HG03457 (cell line): Measurements from ENCODE around the gene FARS2.

Source experiments
- ATAC-seq: cut with Tn5 transposase; IDR thresholded peaks from one replicate; pipeline ENCODE4 v1.9.1; 2021; ENCODE audit warnings: moderate number of reproducible peaks; ENCODE audit not compliant: unreplicated experiment

The FARS2 gene

DNA sequence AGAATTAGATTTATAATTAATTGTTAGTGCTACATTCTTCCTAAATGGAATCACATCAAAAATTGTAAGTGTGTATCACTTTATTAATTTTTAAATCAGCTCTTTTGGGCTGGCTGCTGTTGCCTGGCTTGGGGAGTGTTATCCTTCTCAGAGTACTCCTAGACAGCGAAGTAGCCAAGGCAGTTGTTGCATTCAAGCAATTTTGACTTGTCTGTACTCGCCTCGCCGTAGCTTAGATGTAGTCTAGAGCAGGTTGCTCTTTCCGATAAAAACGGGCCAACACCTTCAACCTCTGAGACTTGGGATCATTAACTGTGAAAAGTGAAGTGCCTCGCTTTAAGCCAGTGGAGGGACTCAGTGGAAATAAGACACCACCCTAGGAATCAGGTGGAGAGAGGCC, 151.3 kb downstream of the FARS2 start:
- no peak for ATAC-seq

GRCh38 chr6:5416250-5416649, 154.9 kb downstream of the FARS2 start:
- ATAC-seq, result no peak

DNA sequence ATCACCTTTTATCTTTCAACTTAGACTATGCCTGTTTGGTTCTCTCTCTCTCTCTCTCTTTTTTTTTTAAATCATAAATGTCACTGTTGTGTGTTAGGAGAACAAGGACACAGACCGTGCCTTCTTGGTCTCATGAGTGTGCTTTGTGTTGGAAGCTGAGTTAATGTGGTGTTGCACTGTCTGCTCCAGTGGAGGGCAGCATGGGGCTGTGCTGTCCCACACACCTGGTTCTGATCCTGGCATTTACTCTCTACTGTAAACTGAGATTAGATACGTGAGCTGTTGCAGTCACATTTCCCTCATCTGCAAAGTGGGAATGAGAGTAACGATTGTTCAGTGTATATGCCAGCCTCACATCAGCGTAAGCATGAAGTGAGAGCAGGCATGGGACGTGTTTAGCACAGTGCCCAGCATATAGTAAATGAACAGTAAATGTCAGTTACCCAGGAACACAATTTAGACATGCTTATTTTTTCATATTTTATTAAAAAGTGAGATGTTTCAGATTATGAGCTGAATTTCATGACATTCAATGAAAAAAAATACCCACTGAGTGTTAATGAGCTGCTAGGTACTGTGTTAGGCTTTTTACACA, 161.1 kb downstream of the FARS2 start:
- ATAC-seq, result no peak

- ATAC-seq, result no peak
These were observed 161.9 kb downstream of the FARS2 start for GRCh38 chr6:5423251-5423650.

DNA sequence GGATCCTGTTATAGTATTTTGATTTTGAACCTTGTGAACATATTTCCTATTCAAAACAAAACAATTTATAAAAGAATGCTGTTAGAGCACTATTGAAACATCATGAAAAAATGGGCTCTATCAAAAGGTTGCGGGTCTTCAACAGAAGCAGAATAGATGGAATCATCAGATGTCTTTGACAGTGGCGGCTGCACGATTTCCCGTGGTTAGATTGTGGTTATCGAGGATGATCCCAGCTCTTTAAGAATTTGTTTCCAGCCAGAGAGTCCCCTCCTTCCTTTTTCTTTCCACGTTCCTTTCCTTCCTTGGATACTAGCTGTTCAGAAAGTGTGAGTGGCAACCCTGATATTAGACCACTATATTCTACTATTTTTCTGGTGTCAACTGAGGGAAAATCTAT, 163.4 kb downstream of the FARS2 start:
- ATAC-seq, result no peak

DNA sequence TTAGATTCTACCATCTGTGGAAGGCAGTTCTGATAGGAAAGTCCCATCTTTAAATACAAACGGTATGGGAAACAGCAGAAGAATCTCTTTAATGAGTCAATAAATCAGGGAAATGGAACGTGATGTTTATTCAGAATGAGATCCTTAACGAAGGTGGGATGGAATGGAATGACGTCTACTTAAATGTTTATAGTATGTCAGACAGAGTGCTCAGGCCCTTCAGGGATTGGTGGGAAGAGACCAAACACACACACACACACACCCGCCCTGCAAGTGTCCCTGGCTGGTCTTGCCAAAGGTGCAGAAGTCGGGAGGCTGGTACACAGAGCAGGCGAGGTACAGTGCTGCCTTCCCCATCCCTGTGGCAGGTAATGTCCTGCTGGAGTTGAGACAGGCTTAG, 164.0 kb downstream of the FARS2 start:
- no peak for ATAC-seq

DNA sequence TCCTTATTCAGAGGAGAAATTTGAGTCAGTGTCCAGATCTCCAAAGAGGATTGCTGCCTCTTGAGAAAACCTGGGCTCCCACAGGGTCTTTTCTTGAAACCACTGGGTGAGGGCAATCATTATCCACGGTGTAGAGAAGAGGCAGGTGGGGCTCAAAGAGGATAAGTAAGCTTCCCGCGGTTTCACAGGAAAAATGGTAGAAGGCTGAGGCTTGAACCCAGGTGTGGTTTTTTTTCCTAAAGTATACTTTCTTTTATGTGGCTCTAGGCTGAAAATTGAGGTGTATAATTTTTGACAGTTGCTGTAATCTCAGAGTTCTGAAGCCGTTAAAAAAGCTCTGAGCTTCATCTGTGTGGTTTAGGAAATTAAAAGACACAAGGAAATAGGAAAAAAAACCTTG, 164.5 kb downstream of the FARS2 start:
- no peak for ATAC-seq

DNA sequence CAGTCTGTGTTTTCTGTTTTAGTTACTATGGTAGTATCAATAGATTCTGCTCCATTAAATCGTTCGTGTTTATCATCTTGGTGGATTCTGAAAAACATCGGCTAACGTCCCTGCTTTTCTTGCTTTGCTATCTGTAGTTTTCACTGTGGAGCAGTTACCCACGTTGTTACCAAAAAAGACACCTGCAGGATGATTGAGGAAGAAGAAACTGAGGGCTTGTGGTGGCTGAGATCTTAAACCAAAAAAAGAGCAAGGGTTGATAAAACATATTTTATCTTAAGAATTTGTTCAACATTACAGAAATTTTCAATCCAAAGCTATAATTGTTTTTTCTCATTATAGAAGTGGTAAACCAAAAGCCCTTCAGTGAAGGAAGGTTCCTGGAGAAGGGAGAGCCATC, 166.3 kb downstream of the FARS2 start:
- ATAC-seq, result no peak

- no peak for ATAC-seq
These were observed 172.0 kb downstream of the FARS2 start for GRCh38 chr6:5433324-5433723.

DNA sequence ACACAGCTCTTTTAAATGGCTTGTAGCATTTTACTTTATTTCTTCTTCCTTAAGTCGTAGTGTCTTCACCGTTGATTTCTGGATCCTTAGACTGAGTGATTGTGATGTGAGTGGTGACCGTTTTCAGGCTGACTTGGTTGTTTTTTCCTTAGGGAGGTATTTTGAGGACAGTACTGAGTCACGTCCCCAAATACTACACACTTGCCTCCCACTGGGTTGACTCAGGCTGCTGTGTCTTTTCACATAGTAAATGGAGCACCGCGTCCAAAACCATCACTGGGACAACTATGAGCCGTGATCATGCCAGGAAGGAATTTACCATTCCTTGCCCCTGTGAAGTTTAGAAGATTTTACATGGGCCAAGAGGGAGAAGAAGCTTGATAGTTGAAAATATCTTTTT, 174.1 kb downstream of the FARS2 start:
- no peak for ATAC-seq

- ATAC-seq, result no peak
These were observed 177.7 kb downstream of the FARS2 start for GRCh38 chr6:5438922-5439584.

DNA sequence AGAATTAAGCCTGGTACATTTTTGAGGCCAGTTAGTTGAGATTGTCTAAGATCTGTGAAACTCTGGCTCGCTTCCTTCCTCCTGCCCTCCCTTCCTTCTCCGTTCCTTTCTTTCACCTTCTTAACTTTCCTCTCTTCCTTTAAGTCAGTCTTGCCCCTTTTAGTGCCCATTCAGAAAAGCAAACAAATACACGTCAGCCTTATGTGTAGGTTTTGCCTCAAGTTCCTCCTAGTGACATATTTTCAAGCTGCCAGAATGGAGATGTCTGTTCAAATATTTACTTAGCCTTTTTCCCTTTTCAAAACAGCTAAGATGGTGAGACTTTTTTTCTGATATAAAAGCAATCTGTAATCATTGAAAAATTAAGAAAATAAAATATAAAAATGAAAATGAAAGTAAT, 178.4 kb downstream of the FARS2 start:
- ATAC-seq, result no peak

DNA sequence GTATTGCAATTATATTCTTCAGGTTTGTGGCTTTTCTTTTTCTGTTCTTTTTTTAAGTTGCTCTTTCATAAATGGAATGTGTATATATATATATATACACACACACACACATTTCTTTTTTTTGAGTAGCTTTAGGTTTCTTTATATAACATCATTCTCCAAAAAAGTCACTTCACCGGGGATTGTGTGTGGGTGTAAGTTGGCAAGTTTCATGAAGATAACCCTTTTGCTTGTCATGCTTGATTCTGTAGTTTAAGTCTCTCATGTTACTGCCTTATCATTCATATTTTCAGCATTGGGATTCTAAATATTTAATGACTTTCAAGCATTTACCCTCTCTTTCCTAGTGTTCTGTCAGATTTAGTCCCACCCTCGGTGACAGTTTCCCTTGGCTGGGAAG, 181.0 kb downstream of the FARS2 start:
- ATAC-seq, result no peak

DNA sequence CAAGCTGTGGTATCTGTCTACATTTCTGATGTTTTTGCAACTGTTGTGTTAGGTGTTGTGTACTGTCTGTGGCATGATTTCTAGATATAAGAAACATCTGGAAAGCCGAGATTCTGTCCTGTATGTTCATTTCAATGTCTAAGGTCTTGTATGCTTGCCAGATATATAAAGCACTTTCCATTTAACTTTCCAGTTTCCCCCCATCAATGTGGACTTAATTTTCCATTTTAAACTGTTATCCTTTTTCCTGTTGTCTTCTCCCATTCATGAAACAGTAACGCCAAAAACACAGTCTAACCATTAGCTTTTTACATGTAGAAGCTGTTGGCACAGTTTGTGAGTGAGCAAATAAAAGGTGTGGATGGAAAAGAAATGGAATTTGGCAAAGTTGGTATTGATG, 181.6 kb downstream of the FARS2 start:
- ATAC-seq, result no peak

DNA sequence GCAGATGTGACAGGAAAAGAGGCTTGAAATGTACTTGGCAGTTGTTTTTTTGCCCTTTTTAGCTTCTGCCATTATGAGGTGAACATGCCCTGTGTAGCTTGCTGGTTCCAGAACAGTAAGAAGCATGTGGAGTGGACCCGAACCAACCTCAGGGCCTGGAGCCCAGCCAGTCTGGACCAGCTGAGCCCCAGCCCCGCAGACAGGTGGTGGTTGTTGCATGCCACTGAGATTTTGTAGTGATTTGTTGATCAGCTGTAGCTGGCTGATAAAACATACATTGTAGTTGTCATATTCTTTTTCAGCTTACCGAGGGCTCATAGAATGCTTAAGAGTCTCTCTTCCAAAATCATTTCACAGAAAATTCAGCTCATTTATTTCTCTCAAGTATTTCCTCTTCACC, 182.2 kb downstream of the FARS2 start:
- no peak for ATAC-seq

- ATAC-seq, result no peak
These were observed 185.2 kb downstream of the FARS2 start for GRCh38 chr6:5446362-5447075.

GRCh38 chr6:5447921-5448320, 186.6 kb downstream of the FARS2 start:
- no peak for ATAC-seq

GRCh38 chr6:5450073-5450472, 188.8 kb downstream of the FARS2 start:
- ATAC-seq, result no peak

DNA sequence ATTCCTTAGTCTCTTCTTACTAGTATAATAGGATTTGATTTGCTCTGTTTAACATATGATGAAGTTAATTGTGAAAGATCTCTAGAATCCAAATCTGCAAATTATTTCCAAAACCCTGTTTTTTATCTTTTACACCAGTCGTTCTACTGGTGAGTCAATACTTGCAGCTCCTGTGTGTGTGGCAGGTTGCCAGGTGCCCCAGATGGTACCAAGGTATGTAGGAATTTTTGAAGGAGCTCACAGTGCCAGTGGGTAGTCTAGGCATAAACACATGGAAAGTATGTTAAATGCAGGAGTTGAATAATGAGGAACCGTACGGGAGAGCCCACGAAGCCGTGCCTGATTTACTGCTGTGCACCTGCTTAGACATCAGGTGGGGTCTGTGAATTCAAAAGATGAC, 192.2 kb downstream of the FARS2 start:
- ATAC-seq, result no peak

GRCh38 chr6:5455142-5455541, 193.8 kb downstream of the FARS2 start:
- no peak for ATAC-seq

GRCh38 chr6:5457041-5457440, 195.7 kb downstream of the FARS2 start:
- ATAC-seq, result no peak

DNA sequence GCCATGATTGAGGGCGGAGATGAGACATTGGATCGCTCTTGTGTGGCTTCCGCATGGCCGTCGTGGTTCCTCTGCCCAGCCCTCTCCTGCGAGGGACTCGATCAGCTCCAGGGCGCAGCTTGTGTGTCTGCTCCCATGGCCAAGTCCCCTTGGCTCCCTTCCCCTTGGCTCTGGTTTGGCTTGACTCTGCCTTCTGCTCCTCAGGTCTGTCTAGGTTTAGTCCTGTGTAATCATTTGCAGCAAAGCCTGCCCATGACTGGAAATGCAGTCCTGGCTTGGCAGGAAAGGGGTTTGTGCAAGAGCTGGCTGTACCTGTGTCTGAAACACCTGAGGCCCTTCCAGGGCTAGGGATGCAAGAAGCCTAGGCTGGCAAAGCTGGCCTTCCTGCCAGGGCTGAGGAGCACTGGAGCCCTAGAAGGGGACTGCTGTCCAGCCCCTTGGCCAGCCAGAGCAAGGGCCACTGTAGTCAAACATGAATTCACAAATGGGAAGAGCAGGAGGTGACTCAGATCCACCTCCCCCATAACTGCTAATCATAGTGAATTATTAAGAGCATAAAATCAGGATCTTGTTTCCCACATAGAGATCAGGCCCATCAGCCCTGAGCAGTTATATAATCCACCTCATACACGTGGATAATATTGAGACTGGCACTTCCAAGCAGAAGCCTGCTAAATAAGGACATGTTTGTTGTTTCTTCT, 196.8 kb downstream of the FARS2 start:
- no peak for ATAC-seq
